GM10248 (cell line): ENCODE measurements around the gene FAM118B.
"Not testable (repeated sequence)": the region's sequence is repeated elsewhere in the genome, so short reads cannot be mapped to it uniquely, and the experiment has no call there.

Source experiments
- CTCF ChIA-PET: fragments of 300-600 bp; sonication (Branson Sonifier 250); formaldehyde crosslinking; extraction: SDS; loops from one replicate; lab custom pipeline; 2021; ENCODE audit warnings: antibody characterized with exemption; lab: Yijun Ruan, JAX
- POLR2A ChIA-PET: fragments of 350-650 bp; sonication (Branson Sonifier 250); formaldehyde crosslinking; extraction: SDS; loops from one replicate; lab custom pipeline; 2020; ENCODE audit warnings: antibody characterized with exemption; lab: Yijun Ruan, JAX
- DNase-seq: peaks from one replicate; pipeline ENCODE4 v3.0.0; 2012; ENCODE audit errors: extremely low spot score
- TF ChIP-seq, protein P1 (sequence below): IDR thresholded peaks from 2 replicates; pipeline ENCODE4 v1.5.1; 2012; ENCODE audit warnings: mild to moderate bottlenecking, low read depth; ENCODE audit errors: extremely low read depth, missing control alignments, control extremely low read depth

The FAM118B gene

DNA sequence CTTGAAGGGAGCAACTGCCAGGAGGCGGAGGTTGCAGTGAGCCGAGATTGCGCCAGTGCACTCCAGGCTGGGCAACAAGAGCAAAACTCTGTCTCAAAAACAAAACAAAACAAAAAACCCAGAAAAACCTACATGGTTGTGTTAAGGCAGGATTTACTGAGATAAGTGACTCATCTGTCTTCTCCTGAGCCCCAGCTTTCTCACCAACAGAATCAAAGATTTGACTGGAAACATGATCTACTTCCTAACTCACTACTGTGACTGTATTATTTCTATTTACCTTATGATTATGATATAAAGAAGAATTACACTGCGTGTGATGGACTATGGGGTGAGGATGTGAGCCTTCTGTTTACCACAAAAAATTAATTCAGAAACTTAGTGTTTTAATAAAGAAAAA is 21.8 kb downstream of the FAM118B start:
- no peak for DNase-seq
- TF ChIP-seq, protein P1, sequence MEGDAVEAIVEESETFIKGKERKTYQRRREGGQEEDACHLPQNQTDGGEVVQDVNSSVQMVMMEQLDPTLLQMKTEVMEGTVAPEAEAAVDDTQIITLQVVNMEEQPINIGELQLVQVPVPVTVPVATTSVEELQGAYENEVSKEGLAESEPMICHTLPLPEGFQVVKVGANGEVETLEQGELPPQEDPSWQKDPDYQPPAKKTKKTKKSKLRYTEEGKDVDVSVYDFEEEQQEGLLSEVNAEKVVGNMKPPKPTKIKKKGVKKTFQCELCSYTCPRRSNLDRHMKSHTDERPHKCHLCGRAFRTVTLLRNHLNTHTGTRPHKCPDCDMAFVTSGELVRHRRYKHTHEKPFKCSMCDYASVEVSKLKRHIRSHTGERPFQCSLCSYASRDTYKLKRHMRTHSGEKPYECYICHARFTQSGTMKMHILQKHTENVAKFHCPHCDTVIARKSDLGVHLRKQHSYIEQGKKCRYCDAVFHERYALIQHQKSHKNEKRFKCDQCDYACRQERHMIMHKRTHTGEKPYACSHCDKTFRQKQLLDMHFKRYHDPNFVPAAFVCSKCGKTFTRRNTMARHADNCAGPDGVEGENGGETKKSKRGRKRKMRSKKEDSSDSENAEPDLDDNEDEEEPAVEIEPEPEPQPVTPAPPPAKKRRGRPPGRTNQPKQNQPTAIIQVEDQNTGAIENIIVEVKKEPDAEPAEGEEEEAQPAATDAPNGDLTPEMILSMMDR = no peak
- ChIA-PET POLR2A (no interaction called here), CTCF (no interaction called here)

DNA sequence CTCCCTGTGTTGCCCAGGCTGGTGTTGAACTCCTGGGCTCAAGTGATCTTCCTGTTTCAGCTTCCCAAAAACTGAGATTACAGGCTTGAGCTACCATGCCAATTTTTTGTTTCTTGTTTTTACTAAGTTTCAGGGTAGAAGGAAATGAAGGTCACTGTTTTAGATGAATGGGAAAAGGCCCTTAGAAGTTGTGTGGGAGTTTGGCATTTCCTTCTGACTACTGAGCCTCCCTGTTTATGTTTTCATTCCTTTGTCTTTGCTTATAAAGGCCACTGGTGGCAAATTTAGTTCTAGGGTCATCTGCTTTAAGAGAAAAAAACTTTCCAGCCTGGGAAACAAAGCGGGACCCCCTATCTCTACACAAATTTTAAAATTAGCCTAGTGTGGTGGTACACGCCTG is 35.1 kb downstream of the FAM118B start:
- TF ChIP-seq, protein P1 = no peak
- DNase-seq = no peak
- ChIA-PET CTCF (no interaction called here), POLR2A (no interaction called here)

GRCh38 chr11:126253265-126253664 is 41.7 kb downstream of the FAM118B start:
- CTCF ChIA-PET = interaction anchor here (0.8 kb wide), 1 partner anchor 9 kb away, joined by 3 read pairs; no protein-coding TSS in a partner anchor
- no peak for DNase-seq
- TF ChIP-seq, protein P1 = no peak
- POLR2A ChIA-PET = interaction anchor here (1.4 kb wide), 1 partner anchor 9 kb away, joined by 8 read pairs; no protein-coding TSS in a partner anchor

DNA sequence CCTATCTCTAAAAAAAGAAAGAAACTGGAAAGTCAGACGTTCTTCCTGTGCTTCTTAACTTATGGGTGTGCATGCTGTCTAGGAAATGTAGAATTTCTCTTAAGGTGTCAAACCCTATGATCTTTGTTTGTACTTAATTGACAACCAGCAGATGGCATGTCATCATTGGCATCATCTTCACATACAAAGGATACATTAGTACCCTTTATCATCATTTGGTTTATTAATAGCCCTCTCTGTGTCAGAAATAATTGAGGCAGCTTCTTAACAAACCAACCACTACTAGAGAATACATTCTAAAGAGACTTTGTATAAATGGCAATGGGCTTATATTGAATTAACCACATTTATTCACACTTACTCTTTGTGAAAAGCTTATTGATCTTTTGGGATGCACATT is 43.2 kb downstream of the FAM118B start:
- CTCF ChIA-PET = interaction anchor here (1.6 kb wide), 1 partner anchor 29 kb away, joined by 3 read pairs; no protein-coding TSS in a partner anchor
- DNase-seq = no peak
- TF ChIP-seq, protein P1 = no peak
- POLR2A ChIA-PET = interaction anchor here (1.2 kb wide), 1 partner anchor 11 kb away, joined by 4 read pairs; no protein-coding TSS in a partner anchor

DNA sequence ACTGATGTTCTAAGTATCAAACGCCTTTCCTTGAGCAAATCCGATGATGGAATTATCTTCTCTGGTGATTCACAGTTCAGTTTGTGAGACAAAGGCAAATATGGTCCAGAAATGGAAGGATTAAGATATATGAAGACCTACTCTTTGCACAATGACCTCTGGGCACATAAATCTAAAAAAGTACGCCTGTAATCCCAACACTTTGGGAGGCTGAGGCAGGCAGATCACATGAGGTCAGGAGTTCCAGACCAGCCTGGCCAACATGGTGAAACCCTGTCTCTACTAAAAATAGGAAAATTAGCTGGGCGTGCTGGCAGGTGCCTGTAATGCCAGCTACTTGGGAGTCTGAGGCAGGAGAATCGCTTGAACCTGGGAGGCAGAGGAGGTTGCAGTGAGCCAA is 43.9 kb downstream of the FAM118B start:
- CTCF ChIA-PET = interaction anchor here (1.6 kb wide), 1 partner anchor 30 kb away, joined by 3 read pairs; no protein-coding TSS in a partner anchor
- DNase-seq, POLR2A ChIA-PET: not testable (repeated sequence)

GRCh38 chr11:126256216-126256615 is 44.6 kb downstream of the FAM118B start:
- no peak for DNase-seq
- TF ChIP-seq, protein P1 = no peak
- CTCF ChIA-PET = interaction anchor here (1.6 kb wide), 1 partner anchor 31 kb away, joined by 3 read pairs; no protein-coding TSS in a partner anchor
- POLR2A ChIA-PET = no interaction called here

- DNase-seq = no peak
- TF ChIP-seq, protein P1 = no peak
- ChIA-PET POLR2A (no interaction called here), CTCF (interaction anchor here (1.7 kb wide), 1 partner anchor 11 kb away, joined by 6 read pairs; the partner anchor contains the start of genes FOXRED1 and SRPRA)
These were observed 45.6 kb downstream of the FAM118B start for GRCh38 chr11:126257144-126257543.
